Endodermal cell (in vitro differentiated cells): ENCODE data around the gene BOC. TPM values are rescaled to one million over a fixed set of nuclear protein-coding genes. Genes with fewer than 3 reads are reported as not detected.

Experiments
- DNase-seq: peaks from one replicate; pipeline ENCODE4 v3.0.0-alpha.2; 2017
- H3K27ac ChIP-seq: 2 replicates; pipeline ENCODE4 v1.5.1; 2013; ENCODE audit warnings: mild to moderate bottlenecking, low read depth, low read length, moderate library complexity
- H3K27me3 ChIP-seq: 2 replicates; pipeline ENCODE4 v1.6.1; 2013; ENCODE audit warnings: mild to moderate bottlenecking, low read length, moderate library complexity; ENCODE audit not compliant: insufficient read depth, control insufficient read depth, poor library complexity, severe bottlenecking
- H3K36me3 ChIP-seq: 2 replicates; pipeline ENCODE4 v1.7.0; 2013; ENCODE audit warnings: mild to moderate bottlenecking, low read length, moderate library complexity; ENCODE audit not compliant: control insufficient read depth, insufficient read depth
- H3K4me1 ChIP-seq: one replicate; pipeline ENCODE4 v1.7.0; 2013; ENCODE audit warnings: low read length; ENCODE audit not compliant: control insufficient read depth, insufficient read depth
- H3K4me3 ChIP-seq: 2 replicates; pipeline ENCODE4 v1.5.1; 2013; ENCODE audit warnings: mild to moderate bottlenecking, low read length, moderate library complexity
- H3K9ac ChIP-seq: 2 replicates; pipeline ENCODE4 v1.6.1; 2013; ENCODE audit warnings: mild to moderate bottlenecking, low read length, moderate library complexity; ENCODE audit not compliant: poor library complexity, severe bottlenecking; ENCODE audit errors: extremely low read depth
- H3K9me3 ChIP-seq: 2 replicates; pipeline ENCODE4 v1.6.1; 2013; ENCODE audit warnings: mild to moderate bottlenecking, low read length, moderate library complexity; ENCODE audit not compliant: control insufficient read depth
- H3K27ac Mint-ChIP-seq: 2 replicates; pipeline ENCODE4 v1.8.0; 2020; ENCODE audit warnings: mixed read lengths
- H3K27me3 Mint-ChIP-seq: 2 replicates; pipeline ENCODE4 v1.8.0; 2021; ENCODE audit warnings: mild to moderate bottlenecking, mixed read lengths; ENCODE audit not compliant: insufficient read depth
- H3K36me3 Mint-ChIP-seq: 2 replicates; pipeline ENCODE4 v1.8.0; 2020; ENCODE audit warnings: low read depth, mixed read lengths
- H3K4me1 Mint-ChIP-seq: 2 replicates; pipeline ENCODE4 v1.8.0; 2020; ENCODE audit warnings: mixed read lengths
- H3K4me3 Mint-ChIP-seq: 2 replicates; pipeline ENCODE4 v1.8.0; 2020; ENCODE audit warnings: mild to moderate bottlenecking, moderate library complexity, mixed read lengths
- H3K9me3 Mint-ChIP-seq: 2 replicates; pipeline ENCODE4 v1.8.0; 2020; ENCODE audit warnings: mild to moderate bottlenecking, mixed read lengths
- WGBS, 2 experiments: methylation state at CpG; one replicate each; pipeline versions ENCODE4 v1.1.5 to v1.1.7; 2013; ENCODE audit warnings: missing lambda C conversion rate in 2 of 2, mixed read lengths in 1 of 2; ENCODE audit not compliant: insufficient coverage in 1 of 2, insufficient read length in 1 of 2; 5-methylcytosine and 5-hydroxymethylcytosine counted together
- total RNA-seq, 2 donors: library from RNA; stranded (reverse); fragmentation: NEBNext Ultra II Directional in 1 of 2; extraction: Animal tissue kit (Norgen Biotek cat#: 25700) in 1 of 2; gene quantifications; 2 replicates in 1 of 2; 3 replicates in 1 of 2; pipeline ENCODE4 v1.2.1, GENCODE V29; 2021
- TF ChIP-seq, protein P1 (sequence below): fragments of 200-600 bp; sonication (generic); conservative IDR thresholded peaks from 2 replicates; pipeline ENCODE4 v1.5.0; 2021; ENCODE audit warnings: antibody characterized with exemption, mild to moderate bottlenecking

BOC gene
- total RNA-seq, 2 donors from 2014 or later: 9.8 to 12.3 TPM

GRCh38 chr3:113233497-113233896, 22.1 kb downstream of the BOC start:
- TF ChIP-seq, protein P1, sequence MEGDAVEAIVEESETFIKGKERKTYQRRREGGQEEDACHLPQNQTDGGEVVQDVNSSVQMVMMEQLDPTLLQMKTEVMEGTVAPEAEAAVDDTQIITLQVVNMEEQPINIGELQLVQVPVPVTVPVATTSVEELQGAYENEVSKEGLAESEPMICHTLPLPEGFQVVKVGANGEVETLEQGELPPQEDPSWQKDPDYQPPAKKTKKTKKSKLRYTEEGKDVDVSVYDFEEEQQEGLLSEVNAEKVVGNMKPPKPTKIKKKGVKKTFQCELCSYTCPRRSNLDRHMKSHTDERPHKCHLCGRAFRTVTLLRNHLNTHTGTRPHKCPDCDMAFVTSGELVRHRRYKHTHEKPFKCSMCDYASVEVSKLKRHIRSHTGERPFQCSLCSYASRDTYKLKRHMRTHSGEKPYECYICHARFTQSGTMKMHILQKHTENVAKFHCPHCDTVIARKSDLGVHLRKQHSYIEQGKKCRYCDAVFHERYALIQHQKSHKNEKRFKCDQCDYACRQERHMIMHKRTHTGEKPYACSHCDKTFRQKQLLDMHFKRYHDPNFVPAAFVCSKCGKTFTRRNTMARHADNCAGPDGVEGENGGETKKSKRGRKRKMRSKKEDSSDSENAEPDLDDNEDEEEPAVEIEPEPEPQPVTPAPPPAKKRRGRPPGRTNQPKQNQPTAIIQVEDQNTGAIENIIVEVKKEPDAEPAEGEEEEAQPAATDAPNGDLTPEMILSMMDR: no peak
- Mint-ChIP-seq H3K27me3 (no peaks in the 10 kb centered on the region), H3K4me1 (peaks cover 44% of the 10 kb centered on the region), H3K4me3 (no peak overlapping the region), H3K36me3 (no peaks in the 10 kb centered on the region), H3K27ac (peak overlapping the region; percentile 68), H3K9me3 (no peaks in the 10 kb centered on the region)
- no peak for DNase-seq
- Histone ChIP-seq H3K9ac (no peak overlapping the region), H3K27me3 (peaks cover 11% of the 10 kb centered on the region), H3K27ac (no peak overlapping the region), H3K4me3 (no peak overlapping the region), H3K9me3 (no peaks in the 10 kb centered on the region), H3K36me3 (no peaks in the 10 kb centered on the region), H3K4me1 (peaks cover 3% of the 10 kb centered on the region)
- 91 to 96% methylated on average over 4 to 9 of the region's 9 CpGs for WGBS, 2 experiments

DNA sequence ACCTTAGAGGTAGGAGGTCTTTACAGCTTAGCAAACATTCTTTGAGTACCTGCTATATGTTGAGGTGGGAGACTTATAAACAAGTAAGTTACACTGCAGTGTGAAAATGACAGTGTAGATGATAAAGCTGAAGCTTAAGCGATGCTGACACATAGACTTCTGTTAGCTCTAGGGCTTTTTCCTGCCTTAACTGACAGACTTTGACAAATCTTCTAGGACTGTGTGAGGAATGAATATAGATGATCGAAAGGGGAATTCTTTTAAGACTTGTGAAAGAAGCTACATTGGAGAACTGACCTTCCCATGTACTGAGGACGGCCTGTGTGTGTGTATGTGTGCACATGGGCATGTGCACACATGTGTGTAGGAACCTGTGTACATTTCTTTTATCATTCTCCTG, 22.7 kb downstream of the BOC start:
- 91% methylated on average over 2 to 3 of the region's 3 CpGs for WGBS, 2 experiments
- DNase-seq: no peak
- Histone ChIP-seq H3K9me3 (no peaks in the 10 kb centered on the region), H3K27ac (peak overlapping the region; percentile 34), H3K9ac (no peak overlapping the region), H3K36me3 (no peaks in the 10 kb centered on the region), H3K4me3 (no peak overlapping the region), H3K4me1 (peaks cover 3% of the 10 kb centered on the region), H3K27me3 (peaks cover 11% of the 10 kb centered on the region)
- TF ChIP-seq, protein P1: no peak
- H3K4me1 Mint-ChIP-seq: peaks cover 39% of the 10 kb centered on the region
- H3K36me3 Mint-ChIP-seq: no peaks in the 10 kb centered on the region
- H3K9me3 Mint-ChIP-seq: no peaks in the 10 kb centered on the region
- peak overlapping the region; percentile 68 for H3K27ac Mint-ChIP-seq
- no peak overlapping the region for H3K4me3 Mint-ChIP-seq
- no peaks in the 10 kb centered on the region for H3K27me3 Mint-ChIP-seq

- Histone ChIP-seq H3K4me3 (no peak overlapping the region), H3K36me3 (no peaks in the 10 kb centered on the region), H3K4me1 (peaks cover 3% of the 10 kb centered on the region), H3K27ac (peak overlapping the region; percentile 2), H3K9ac (no peak overlapping the region), H3K9me3 (no peaks in the 10 kb centered on the region), H3K27me3 (peaks cover 11% of the 10 kb centered on the region)
- peaks cover 42% of the 10 kb centered on the region for H3K4me1 Mint-ChIP-seq
- H3K9me3 Mint-ChIP-seq: no peaks in the 10 kb centered on the region
- 82 to 91% methylated on average over 3 to 6 of the region's 6 CpGs for WGBS, 2 experiments
- no peak overlapping the region for H3K4me3 Mint-ChIP-seq
- no peaks in the 10 kb centered on the region for H3K36me3 Mint-ChIP-seq
- TF ChIP-seq, protein P1: no peak
- no peak overlapping the region for H3K27ac Mint-ChIP-seq
- no peaks in the 10 kb centered on the region for H3K27me3 Mint-ChIP-seq
- no peak for DNase-seq
Observed at GRCh38 chr3:113234688-113235260, 23.4 kb downstream of the BOC start.
